Spleen (tissue), 7 donors: Measurements from ENCODE around the gene PICALM.

ENCODE experiments used
- CTCF ChIP-seq, 11 experiments: fragments of 200-600 bp in 7 of 11; fragments of 450-650 bp in 4 of 11; sonication (generic) in 4 of 11; IDR thresholded peaks in 8 of 11; conservative IDR thresholded peaks in 3 of 11; 1 replicate in 7 of 11; 2 replicates in 4 of 11; pipeline versions ENCODE4 v1.4.0 to v1.8.0; 2016 to 2021; ENCODE audit warnings: antibody characterized with exemption in 11 of 11, inconsistent platforms in 4 of 11, mild to moderate bottlenecking in 1 of 11
- POLR2A ChIP-seq, 3 donors: fragments of 450-650 bp; IDR thresholded peaks; one replicate each; pipeline ENCODE4 v1.5.1; 2017; ENCODE audit warnings: antibody characterized with exemption in 3 of 3, mild to moderate bottlenecking in 1 of 3
- donor health status: DM: no; HTN: no; CAD: no; lungs with moderate emphysema.
- donor health status: DM: no; HTN: no; CAD: no.
- donor health status: DM: no; HTN: no; CAD: no.

DNA sequence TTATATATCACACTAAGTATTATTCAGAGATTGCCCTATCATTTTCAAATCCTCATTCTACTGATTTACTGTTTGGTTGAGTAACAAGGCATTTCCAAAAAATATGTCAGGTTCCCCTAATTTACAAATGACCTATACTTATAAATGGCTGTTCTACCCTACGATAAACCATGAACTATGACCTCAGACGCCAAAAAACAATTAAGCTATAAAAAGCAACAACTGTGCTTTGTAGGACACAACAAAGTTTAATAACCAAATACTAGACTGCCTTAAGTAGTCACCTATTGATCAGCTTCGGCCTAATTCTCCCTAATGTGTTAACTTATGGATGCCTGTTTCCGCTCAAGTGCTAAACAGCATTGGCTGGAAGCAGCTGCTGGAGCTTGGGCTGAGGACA lies 53.2 kb downstream of the PICALM start:
- TF ChIP-seq POLR2A (IDR thresholded peaks at IDR 0.05): no peak
- TF ChIP-seq CTCF (IDR thresholded peaks at IDR 0.05 in 8 of 11, conservative IDR thresholded peaks at IDR 0.05 in 3 of 11): no peak
